Activated CD4-positive, alpha-beta memory T cell treated with anti-CD3 and anti-CD28 coated beads, Interleukin-2, amount 10 ng/mL, durations not matched to agents 7 days and 5 days (primary cell): ENCODE measurements around the gene NT5C1A. TPM values are rescaled to one million over a fixed set of nuclear protein-coding genes. Genes with fewer than 3 reads are reported as not detected.

Experiments
- CTCF ChIA-PET: fragments of 350-600 bp; sonication (Branson Sonifier 250); formaldehyde crosslinking; loops from one replicate; lab custom pipeline; 2021; ENCODE audit warnings: antibody characterized with exemption, inconsistent platforms; lab: Charles Lee
- POLR2A ChIA-PET: fragments of 350-600 bp; sonication (Branson Sonifier 250); formaldehyde crosslinking; loops from one replicate; lab custom pipeline; 2021; ENCODE audit warnings: antibody characterized with exemption; lab: Charles Lee
- DNase-seq: peaks from one replicate; pipeline ENCODE4 v3.0.0-alpha.2; 2020
- H3K27ac Mint-ChIP-seq: one replicate; pipeline ENCODE4 v1.8.0; 2021; ENCODE audit warnings: mild to moderate bottlenecking, mixed read lengths
- H3K27me3 Mint-ChIP-seq: one replicate; pipeline ENCODE4 v1.8.0; 2021; ENCODE audit warnings: mixed read lengths
- H3K36me3 Mint-ChIP-seq: one replicate; pipeline ENCODE4 v1.8.0; 2021; ENCODE audit warnings: low read depth, mixed read lengths
- H3K4me1 Mint-ChIP-seq: one replicate; pipeline ENCODE4 v1.8.0; 2021; ENCODE audit warnings: mixed read lengths
- H3K4me3 Mint-ChIP-seq: one replicate; pipeline ENCODE4 v1.8.0; 2021; ENCODE audit warnings: mild to moderate bottlenecking, mixed read lengths
- H3K9me3 Mint-ChIP-seq: one replicate; pipeline ENCODE4 v1.8.0; 2021; ENCODE audit warnings: mixed read lengths
- total RNA-seq, 2 experiments: library from RNA; stranded (reverse); gene quantifications; one replicate each; pipeline ENCODE4 v1.2.3, GENCODE V29; 2021

NT5C1A gene
- total RNA-seq, 2 experiments from 2014 or later: not detected

DNA sequence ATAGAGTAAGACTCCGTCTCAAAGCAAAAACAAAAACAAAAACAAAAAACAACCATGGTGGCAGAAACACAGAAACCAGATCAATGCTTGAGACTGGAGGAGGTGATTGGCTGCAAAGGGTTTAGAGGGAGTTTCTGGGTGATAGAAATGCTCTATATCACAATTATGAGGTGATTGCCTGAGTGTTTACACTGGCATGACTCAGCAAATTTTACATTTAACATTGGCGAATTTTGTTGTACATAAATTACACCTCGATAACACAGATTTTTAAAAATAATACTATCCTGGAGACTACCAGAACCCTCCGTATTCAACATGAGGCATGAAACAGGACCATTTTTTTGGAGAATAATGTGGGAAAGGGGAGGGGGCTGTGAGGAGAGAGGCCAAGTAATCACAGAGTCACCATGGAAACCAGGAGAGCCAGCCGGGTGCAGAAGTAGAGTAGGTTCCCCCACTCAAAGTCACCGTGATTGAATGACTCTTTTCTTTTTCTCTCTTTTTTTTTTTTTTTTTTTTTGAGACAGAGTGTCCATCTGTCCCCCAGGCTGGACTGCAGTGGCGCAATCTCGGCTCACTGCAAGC lies 56.7 kb downstream of the NT5C1A start:
- Mint-ChIP-seq H3K27ac (no peak overlapping the region), H3K27me3 (peaks cover 5% of the 10 kb centered on the region), H3K36me3 (no peaks in the 10 kb centered on the region), H3K4me1 (no peaks in the 10 kb centered on the region), H3K9me3 (no peaks in the 10 kb centered on the region), H3K4me3 (no peak overlapping the region)
- CTCF ChIA-PET: no interaction called here
- no peak for DNase-seq
- POLR2A ChIA-PET: no interaction called here

DNA sequence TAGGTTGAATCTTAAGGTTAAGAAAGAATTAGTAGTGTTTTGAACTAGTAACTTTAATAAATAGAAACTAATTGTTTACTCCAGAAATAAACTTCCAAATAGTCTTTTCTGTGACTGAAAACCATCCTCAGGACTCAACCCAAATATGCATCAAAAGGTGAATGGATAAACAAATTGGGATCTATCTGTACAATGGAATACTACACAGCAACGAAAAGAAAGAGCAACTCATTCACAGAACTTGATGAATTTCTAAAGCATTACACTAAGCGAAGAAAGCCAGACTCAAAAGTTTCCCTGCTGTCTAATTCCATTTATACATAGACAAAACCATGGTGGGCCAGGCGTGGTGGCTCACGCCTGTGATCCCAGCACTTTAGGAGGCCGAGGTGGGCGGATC lies 57.4 kb downstream of the NT5C1A start:
- peaks cover 6% of the 10 kb centered on the region for H3K27me3 Mint-ChIP-seq
- H3K36me3 Mint-ChIP-seq: no peaks in the 10 kb centered on the region
- ChIA-PET CTCF (interaction anchor here (1.1 kb wide), 1 partner anchor 43 kb away, joined by 4 read pairs; no protein-coding TSS in a partner anchor), POLR2A (no interaction called here)
- peaks cover under 1% of the 10 kb centered on the region for H3K4me1 Mint-ChIP-seq
- DNase-seq: no peak
- H3K9me3 Mint-ChIP-seq: no peaks in the 10 kb centered on the region
- H3K4me3 Mint-ChIP-seq: no peak overlapping the region
- H3K27ac Mint-ChIP-seq: no peak overlapping the region

DNA sequence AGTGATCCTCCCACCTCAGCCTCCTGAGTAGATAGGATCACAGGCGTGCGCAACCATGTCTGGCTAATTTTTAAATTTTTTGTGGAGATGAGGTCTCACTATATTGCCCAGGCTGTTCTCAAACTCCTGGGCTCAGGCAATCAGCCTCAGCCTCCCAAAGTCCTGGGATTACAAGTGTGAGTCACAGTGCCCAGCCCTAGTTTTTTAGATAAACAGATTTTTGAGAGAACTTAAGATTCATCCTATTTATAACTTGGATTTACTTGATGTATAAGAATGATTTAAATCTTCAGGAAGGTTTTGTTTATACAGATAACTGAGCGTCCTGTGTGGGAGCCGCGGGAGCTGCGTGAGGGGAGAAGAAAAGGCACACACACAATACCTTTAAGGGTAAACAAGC lies 58.7 kb downstream of the NT5C1A start:
- ChIA-PET POLR2A (no interaction called here), CTCF (no interaction called here)
- no peaks in the 10 kb centered on the region for H3K9me3 Mint-ChIP-seq
- H3K27me3 Mint-ChIP-seq: peaks cover 14% of the 10 kb centered on the region
- H3K4me3 Mint-ChIP-seq: no peak overlapping the region
- no peaks in the 10 kb centered on the region for H3K36me3 Mint-ChIP-seq
- H3K4me1 Mint-ChIP-seq: peaks cover 3% of the 10 kb centered on the region
- no peak for DNase-seq
- no peak overlapping the region for H3K27ac Mint-ChIP-seq

DNA sequence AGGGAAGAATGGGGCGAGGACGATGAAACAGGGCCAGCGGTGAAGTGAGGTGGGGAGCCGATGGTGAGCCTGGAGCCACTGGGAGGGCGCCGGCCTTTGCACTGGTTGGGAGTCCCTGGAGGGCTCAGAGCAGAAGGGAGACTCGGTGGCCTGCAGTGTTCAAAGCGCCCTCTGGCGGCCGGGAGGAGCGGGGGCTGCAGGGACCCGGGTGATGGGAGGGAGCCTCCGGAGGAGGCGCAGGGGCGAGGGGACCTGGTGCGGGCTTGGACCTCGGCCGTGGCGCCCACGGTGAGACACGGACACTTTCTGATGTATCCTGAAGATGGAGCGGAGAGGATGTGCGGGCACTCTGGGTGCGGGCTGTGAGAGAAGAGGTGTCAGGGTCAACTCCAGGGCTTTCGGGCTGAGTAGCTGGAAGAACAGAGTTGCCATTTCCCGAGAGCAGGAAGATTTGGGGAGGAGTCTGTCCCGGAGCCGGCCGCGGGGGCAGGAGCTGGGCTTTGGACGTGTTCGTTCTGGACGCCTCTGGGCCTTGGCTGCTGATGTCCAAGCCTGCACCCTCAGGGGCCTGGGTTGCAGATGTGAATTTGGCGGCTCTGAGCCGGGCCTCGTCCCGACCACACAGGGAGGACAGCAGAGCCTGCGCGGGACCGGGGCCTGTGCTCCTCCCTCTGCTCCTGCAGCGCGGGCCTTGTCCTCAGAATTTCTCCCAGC lies 62.1 kb downstream of the NT5C1A start:
- Mint-ChIP-seq H3K27ac (no peak overlapping the region), H3K4me3 (no peak overlapping the region), H3K36me3 (no peaks in the 10 kb centered on the region), H3K27me3 (peaks cover 11% of the 10 kb centered on the region), H3K9me3 (no peaks in the 10 kb centered on the region), H3K4me1 (peaks cover 7% of the 10 kb centered on the region)
- ChIA-PET CTCF (interaction anchor here (1.0 to 9.2 kb wide), 5 partner anchors 10 to 46 kb away, joined by 3 to 229 read pairs (median 5); no protein-coding TSS in a partner anchor), POLR2A (no interaction called here)
- DNase-seq: peak; percentile 65

Other genes with a start within 250 kb of the NT5C1A start
- not detected for gene BMP8A, start 180.5 kb downstream of the NT5C1A start, total RNA-seq
- gene PABPC4, start 95.3 kb downstream of the NT5C1A start, total RNA-seq: 100 to 1,000 TPM; 159 to 161 TPM
- gene HEYL, start 32.5 kb downstream of the NT5C1A start, total RNA-seq: not detected
- gene HPCAL4, start 19.3 kb upstream of the NT5C1A start, total RNA-seq: 1 to 10 TPM; 2.4 to 2.6 TPM
- 10 to 100 TPM; 52.3 to 57.4 TPM for gene PPIE, start 66.8 kb upstream of the NT5C1A start, total RNA-seq
- 1 to 10 TPM in 1 of 2 experiments, under 1 TPM in 1; 0.88 to 1.0 TPM for gene OXCT2, start 99.2 kb upstream of the NT5C1A start, total RNA-seq
- gene BMP8B, start 116.8 kb upstream of the NT5C1A start, total RNA-seq: under 1 TPM; 0.60 to 0.65 TPM
- 10 to 100 TPM; 12.9 to 16.1 TPM for gene TRIT1, start 211.4 kb upstream of the NT5C1A start, total RNA-seq
- gene MYCL, start 229.8 kb upstream of the NT5C1A start, total RNA-seq: under 1 TPM; 0.10 to 0.18 TPM